ENCODE results near the gene SMAGP.

The SMAGP gene

GRCh38 chr12:51195841-51196240 is 74.4 kb downstream of the SMAGP start:
- H3K4me3 ChIP-seq (replicated peaks; ENCODE audit: low read depth, low read length), result no peak overlapping the region
- no peak for TF ChIP-seq CTCF (IDR thresholded peaks at IDR 0.05; ENCODE audit: low read length, missing control alignments)
- DNase-seq (ENCODE audit: low read depth), result no peak

Measured in fibroblast of pulmonary artery (primary cell).